ENCODE data around the gene ARHGEF25. TPM values are rescaled to one million over a fixed set of nuclear protein-coding genes. Genes with fewer than 3 reads are reported as not detected.

ARHGEF25 gene
- total and polyA plus RNA-seq, 2 of the 13 experiments (the other 11 are each of a cell fraction or from before 2014, with no cell fraction given), result 11.5 to 12.5 TPM

GRCh38 chr12:57632958-57633840, 22.0 kb downstream of the ARHGEF25 start, which contains the start of gene B4GALNT1 (continued):
- TF ChIP-seq, protein P1, sequence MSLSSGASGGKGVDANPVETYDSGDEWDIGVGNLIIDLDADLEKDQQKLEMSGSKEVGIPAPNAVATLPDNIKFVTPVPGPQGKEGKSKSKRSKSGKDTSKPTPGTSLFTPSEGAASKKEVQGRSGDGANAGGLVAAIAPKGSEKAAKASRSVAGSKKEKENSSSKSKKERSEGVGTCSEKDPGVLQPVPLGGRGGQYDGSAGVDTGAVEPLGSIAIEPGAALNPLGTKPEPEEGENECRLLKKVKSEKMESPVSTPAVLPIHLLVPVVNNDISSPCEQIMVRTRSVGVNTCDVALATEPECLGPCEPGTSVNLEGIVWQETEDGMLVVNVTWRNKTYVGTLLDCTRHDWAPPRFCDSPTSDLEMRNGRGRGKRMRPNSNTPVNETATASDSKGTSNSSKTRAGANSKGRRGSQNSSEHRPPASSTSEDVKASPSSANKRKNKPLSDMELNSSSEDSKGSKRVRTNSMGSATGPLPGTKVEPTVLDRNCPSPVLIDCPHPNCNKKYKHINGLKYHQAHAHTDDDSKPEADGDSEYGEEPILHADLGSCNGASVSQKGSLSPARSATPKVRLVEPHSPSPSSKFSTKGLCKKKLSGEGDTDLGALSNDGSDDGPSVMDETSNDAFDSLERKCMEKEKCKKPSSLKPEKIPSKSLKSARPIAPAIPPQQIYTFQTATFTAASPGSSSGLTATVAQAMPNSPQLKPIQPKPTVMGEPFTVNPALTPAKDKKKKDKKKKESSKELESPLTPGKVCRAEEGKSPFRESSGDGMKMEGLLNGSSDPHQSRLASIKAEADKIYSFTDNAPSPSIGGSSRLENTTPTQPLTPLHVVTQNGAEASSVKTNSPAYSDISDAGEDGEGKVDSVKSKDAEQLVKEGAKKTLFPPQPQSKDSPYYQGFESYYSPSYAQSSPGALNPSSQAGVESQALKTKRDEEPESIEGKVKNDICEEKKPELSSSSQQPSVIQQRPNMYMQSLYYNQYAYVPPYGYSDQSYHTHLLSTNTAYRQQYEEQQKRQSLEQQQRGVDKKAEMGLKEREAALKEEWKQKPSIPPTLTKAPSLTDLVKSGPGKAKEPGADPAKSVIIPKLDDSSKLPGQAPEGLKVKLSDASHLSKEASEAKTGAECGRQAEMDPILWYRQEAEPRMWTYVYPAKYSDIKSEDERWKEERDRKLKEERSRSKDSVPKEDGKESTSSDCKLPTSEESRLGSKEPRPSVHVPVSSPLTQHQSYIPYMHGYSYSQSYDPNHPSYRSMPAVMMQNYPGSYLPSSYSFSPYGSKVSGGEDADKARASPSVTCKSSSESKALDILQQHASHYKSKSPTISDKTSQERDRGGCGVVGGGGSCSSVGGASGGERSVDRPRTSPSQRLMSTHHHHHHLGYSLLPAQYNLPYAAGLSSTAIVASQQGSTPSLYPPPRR (CRISPR knock-in tag; IDR thresholded peaks at IDR 0.05; ENCODE audit: borderline replicate concordance), result peak; percentile 53; the same call in 1 of the 2 replicates
- peak; percentile 82; the same call in 1 of the 2 replicates for TF ChIP-seq ZNF83 (CRISPR knock-in tag; IDR thresholded peaks at IDR 0.05; ENCODE audit: borderline replicate concordance)
- peak; percentile 97 for TF ChIP-seq ZNF563 (CRISPR knock-in tag; IDR thresholded peaks at IDR 0.05)
- no peak for TF ChIP-seq PRMT3 (CRISPR knock-in tag; IDR thresholded peaks at IDR 0.05; ENCODE audit: borderline replicate concordance, low read depth)
- TF ChIP-seq KAT2B (IDR thresholded peaks at IDR 0.05; ENCODE audit: borderline replicate concordance, low read depth, low read length), result no peak
- TF ChIP-seq KLF6 (CRISPR knock-in tag; IDR thresholded peaks at IDR 0.05), result peak; percentile 36; the same call in 1 of the 2 replicates
- no peak for TF ChIP-seq SNAPC5 (CRISPR knock-in tag; IDR thresholded peaks at IDR 0.05; ENCODE audit: borderline replicate concordance)
- no peak for TF ChIP-seq SETDB1 (CRISPR knock-in tag; IDR thresholded peaks at IDR 0.05; ENCODE audit: borderline replicate concordance)
- no peak for TF ChIP-seq PITX1 (CRISPR knock-in tag; IDR thresholded peaks at IDR 0.05)
- no peak for TF ChIP-seq AFF4 (CRISPR knock-in tag; IDR thresholded peaks at IDR 0.05)
- TF ChIP-seq ZNF460 (CRISPR knock-in tag; IDR thresholded peaks at IDR 0.05; ENCODE audit: borderline replicate concordance), result no peak
- TF ChIP-seq ZNF839 (CRISPR knock-in tag; IDR thresholded peaks at IDR 0.05; ENCODE audit: borderline replicate concordance), result no peak
- no peak for TF ChIP-seq ZNF550 (CRISPR knock-in tag; IDR thresholded peaks at IDR 0.05; ENCODE audit: borderline replicate concordance)
- peak; percentile 65 for TF ChIP-seq RBFOX2 (IDR thresholded peaks at IDR 0.05; ENCODE audit: low read depth, low read length)
- no peak for TF ChIP-seq RFX3 (CRISPR knock-in tag; IDR thresholded peaks at IDR 0.05)
- peak; percentile 65; the same call in 1 of the 2 replicates for TF ChIP-seq NKX3-1 (CRISPR knock-in tag; IDR thresholded peaks at IDR 0.05)
- TF ChIP-seq ZNF274 (CRISPR knock-in tag; IDR thresholded peaks at IDR 0.05), result no peak
- peak; percentile 83 for TF ChIP-seq ZNF709 (CRISPR knock-in tag; IDR thresholded peaks at IDR 0.05)
- TF ChIP-seq HOXA5 (CRISPR knock-in tag; IDR thresholded peaks at IDR 0.05), result no peak; the same call in 1 of the 2 replicates
- no peak for TF ChIP-seq ZNF672 (CRISPR knock-in tag; IDR thresholded peaks at IDR 0.05)
- TF ChIP-seq ZNF605 (CRISPR knock-in tag; IDR thresholded peaks at IDR 0.05), result no peak
